HepG2 (cell line): Measurements from ENCODE around the gene ZNF341. TPM values are rescaled to one million over a fixed set of nuclear protein-coding genes. Genes with fewer than 3 reads are reported as not detected.

Experiments used
- ATRX ChIP-seq: sonication (generic); formaldehyde crosslinking; IDR thresholded peaks from 2 replicates; pipeline ENCODE4 v1.4.0; 2020; ENCODE audit warnings: missing genetic modification reagents, borderline replicate concordance
- CCAR2 ChIP-seq: fragments of 200-400 bp; formaldehyde crosslinking; optimal IDR thresholded peaks from 2 replicates; pipeline ENCODE3; 2018; ENCODE audit warnings: low read depth, mild to moderate bottlenecking, low read length, moderate library complexity
- DZIP1 ChIP-seq: sonication (generic); formaldehyde crosslinking; IDR thresholded peaks from 2 replicates; pipeline ENCODE4 v1.5.0; 2020; ENCODE audit warnings: mild to moderate bottlenecking, missing genetic modification reagents
- GLI4 ChIP-seq: sonication (generic); formaldehyde crosslinking; IDR thresholded peaks from 2 replicates; pipeline ENCODE4 v1.5.1; 2020; ENCODE audit warnings: missing genetic modification reagents, mild to moderate bottlenecking, moderate library complexity, borderline replicate concordance
- GPBP1L1 ChIP-seq: sonication (generic); formaldehyde crosslinking; IDR thresholded peaks from 2 replicates; pipeline ENCODE4 v1.5.0; 2020; ENCODE audit warnings: mild to moderate bottlenecking, missing genetic modification reagents
- GZF1 ChIP-seq: sonication (generic); formaldehyde crosslinking; IDR thresholded peaks from 2 replicates; pipeline ENCODE4 v1.5.1; 2020; ENCODE audit warnings: mild to moderate bottlenecking, missing genetic modification reagents
- HMGXB3 ChIP-seq: sonication (generic); formaldehyde crosslinking; IDR thresholded peaks from 2 replicates; pipeline ENCODE4 v1.4.0; 2020; ENCODE audit warnings: missing genetic modification reagents, borderline replicate concordance
- RBM39 ChIP-seq: fragments of 200-400 bp; formaldehyde crosslinking; IDR thresholded peaks from one replicate; pipeline ENCODE4 v1.6.1; 2018; ENCODE audit warnings: antibody characterized with exemption, mild to moderate bottlenecking, low read depth, low read length; ENCODE audit not compliant: poor library complexity, severe bottlenecking
- RXRB ChIP-seq: IDR thresholded peaks from 2 replicates; pipeline ENCODE4 v1.6.1; 2016; ENCODE audit warnings: borderline replicate concordance, missing genetic modification reagents, missing compliant biosample characterization
- SAFB2 ChIP-seq: sonication (generic); formaldehyde crosslinking; IDR thresholded peaks from 2 replicates; pipeline ENCODE4 v1.5.1; 2020; ENCODE audit warnings: missing genetic modification reagents, low read depth, mild to moderate bottlenecking, borderline replicate concordance
- SALL1 ChIP-seq: sonication (generic); formaldehyde crosslinking; IDR thresholded peaks from 2 replicates; pipeline ENCODE4 v1.8.0; 2022; ENCODE audit warnings: mild to moderate bottlenecking, missing genetic modification reagents
- SP5 ChIP-seq: IDR thresholded peaks from 2 replicates; pipeline ENCODE4 v1.6.1; 2016; ENCODE audit warnings: low read depth, borderline replicate concordance
- ZFY ChIP-seq: sonication (generic); formaldehyde crosslinking; IDR thresholded peaks from 2 replicates; pipeline ENCODE4 v1.4.0; 2020; ENCODE audit warnings: missing genetic modification reagents
- ZNF20 ChIP-seq: sonication (generic); formaldehyde crosslinking; IDR thresholded peaks from 2 replicates; pipeline ENCODE4 v1.4.0; 2020; ENCODE audit warnings: mild to moderate bottlenecking, moderate library complexity, missing genetic modification reagents
- ZNF274 ChIP-seq: sonication (generic); formaldehyde crosslinking; IDR thresholded peaks from 2 replicates; pipeline ENCODE4 v1.5.1; 2020; ENCODE audit warnings: mild to moderate bottlenecking, missing genetic modification reagents
- ZNF326 ChIP-seq: sonication (generic); formaldehyde crosslinking; IDR thresholded peaks from 2 replicates; pipeline ENCODE4 v1.4.0; 2020; ENCODE audit warnings: missing genetic modification reagents, borderline replicate concordance
- ZNF589 ChIP-seq: sonication (generic); formaldehyde crosslinking; conservative IDR thresholded peaks from 2 replicates; pipeline ENCODE4 v1.8.0; 2022; ENCODE audit warnings: mild to moderate bottlenecking, moderate library complexity, missing genetic modification reagents
- ZNF768 ChIP-seq: sonication (generic); formaldehyde crosslinking; IDR thresholded peaks from 2 replicates; pipeline ENCODE4 v1.4.0; 2020; ENCODE audit warnings: missing genetic modification reagents
- ZNF784 ChIP-seq: sonication (generic); formaldehyde crosslinking; IDR thresholded peaks from 2 replicates; pipeline ENCODE4 v1.5.1; 2020; ENCODE audit warnings: missing genetic modification reagents, mild to moderate bottlenecking, borderline replicate concordance
- polyA plus RNA-seq, 8 experiments: library from polyadenylated mRNA; depleted of rRNA in 3 of 8; stranded (reverse) in 7 of 8; unstranded in 1 of 8; fragments of >200 nt; fragmentation: Illumina TruSeq in 4 of 8; extraction: Trizol in 4 of 8; gene quantifications; 2 replicates each; pipeline versions ENCODE4 v1.2.1 to v1.2.3, GENCODE V29; 2011 to 2016; ENCODE audit warnings: low read depth in 4 of 8, missing spikeins in 1 of 8, mixed read lengths in 1 of 8; ENCODE audit not compliant: insufficient read depth in 1 of 8
- total RNA-seq, 5 experiments: library from RNA; depleted of rRNA; stranded (reverse); fragments of >200 nt; fragmentation: Illumina TruSeq; extraction: Trizol; gene quantifications; 2 replicates each; pipeline ENCODE4 v1.2.3, GENCODE V29; 2016; ENCODE audit warnings: low read depth in 1 of 5

The ZNF341 gene
- total and polyA plus RNA-seq, 2 of the 13 experiments (the other 11 are each of a cell fraction or from before 2014, with no cell fraction given), result 1.1 to 2.2 TPM

GRCh38 chr20:33713865-33714367 is 17.9 kb upstream of the ZNF341 start (continued):
- no peak for TF ChIP-seq RBM39
- TF ChIP-seq GZF1 (CRISPR knock-in tag), result no peak
- TF ChIP-seq DZIP1 (CRISPR knock-in tag), result no peak; the same call in 1 of the 2 replicates
- no peak for TF ChIP-seq ATRX (CRISPR knock-in tag)
- no peak for TF ChIP-seq GLI4 (CRISPR knock-in tag)
- TF ChIP-seq ZNF20, result no peak
- no peak for TF ChIP-seq ZNF784
- TF ChIP-seq ZNF768 (CRISPR knock-in tag), result peak; percentile 22; the same call in 1 of the 2 replicates
- no peak for TF ChIP-seq GPBP1L1 (CRISPR knock-in tag)
- no peak for TF ChIP-seq SP5
- 0 out of 2 replicates have a peak, but pooled peaks have one; percentile 30 for TF ChIP-seq SAFB2 (CRISPR knock-in tag)
- TF ChIP-seq CCAR2, result no peak
- peak; percentile 11; the same call in 1 of the 2 replicates for TF ChIP-seq SALL1
- no peak for TF ChIP-seq ZFY
- no peak for TF ChIP-seq ZNF326 (CRISPR knock-in tag)
- no peak for TF ChIP-seq HMGXB3 (CRISPR knock-in tag)
- no peak for TF ChIP-seq ZNF589 (CRISPR knock-in tag)
- 0 out of 2 replicates have a peak, but pooled peaks have one; percentile 27 for TF ChIP-seq ZNF274 (CRISPR knock-in tag)
- TF ChIP-seq RXRB, result peak; percentile 62
